ENCODE measurements around the gene TRIM52.

Gene TRIM52

DNA sequence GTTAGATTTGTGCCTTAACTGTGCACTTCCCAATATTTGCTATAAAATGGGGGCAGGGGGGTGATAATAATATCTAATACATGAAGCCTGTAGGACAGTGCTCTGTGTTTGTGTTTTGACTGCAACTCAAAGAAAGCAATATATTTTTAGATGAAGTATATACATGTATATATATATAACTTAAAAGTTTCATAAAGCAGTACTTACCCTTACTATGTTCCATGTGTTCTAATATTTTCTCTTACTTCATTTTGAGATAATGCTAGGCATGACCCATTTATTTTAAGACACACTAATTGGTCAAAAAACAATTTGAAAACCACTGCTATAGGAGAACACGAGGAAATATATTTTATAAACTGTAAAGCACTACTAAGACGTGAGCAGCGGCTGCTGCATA, 2.4 kb downstream of the TRIM52 start:
- DNase-seq (ENCODE audit: low read depth) = no peak

DNA sequence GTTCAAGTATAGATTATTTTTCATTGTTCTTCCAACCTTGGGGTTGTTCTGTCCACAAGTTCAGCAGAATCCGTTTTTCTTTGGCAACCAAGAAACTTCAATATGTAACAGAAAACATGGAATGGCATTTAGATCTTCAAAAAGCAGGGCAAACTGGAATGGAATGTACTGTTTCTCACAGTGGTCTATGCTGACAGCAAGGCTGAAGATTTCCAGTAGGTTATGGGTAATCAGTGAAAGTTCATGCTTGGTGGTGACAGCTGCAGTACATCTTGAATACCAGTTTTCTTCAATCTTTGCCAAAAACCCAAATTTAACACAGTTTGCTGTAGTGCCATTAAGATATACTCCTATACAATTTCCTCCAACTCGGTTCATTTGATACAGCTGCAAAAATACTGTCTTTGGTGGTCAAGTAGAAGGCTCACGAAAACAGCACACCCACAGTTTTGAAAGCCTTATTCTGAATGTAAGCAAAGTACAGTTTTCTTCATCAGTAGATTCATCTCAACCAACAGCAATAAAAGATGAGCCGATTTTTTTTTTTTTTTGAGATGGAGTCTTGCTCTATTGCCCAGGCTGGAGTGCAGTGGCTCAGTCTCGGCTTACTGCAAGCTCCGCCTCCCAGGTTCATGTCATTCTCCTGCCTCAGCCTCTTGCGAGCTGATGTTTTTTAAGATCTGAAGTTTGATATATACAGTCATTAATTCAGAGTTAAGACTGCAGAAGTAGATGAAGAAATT, 4.9 kb downstream of the TRIM52 start:
- no peak for DNase-seq (ENCODE audit: low read depth)

- DNase-seq (ENCODE audit: low read depth) = no peak
These were observed 5.7 kb downstream of the TRIM52 start for GRCh38 chr5:181255276-181255675.

- DNase-seq (ENCODE audit: low read depth) = no peak
These were observed 12.7 kb downstream of the TRIM52 start for GRCh38 chr5:181248277-181248676.

DNA sequence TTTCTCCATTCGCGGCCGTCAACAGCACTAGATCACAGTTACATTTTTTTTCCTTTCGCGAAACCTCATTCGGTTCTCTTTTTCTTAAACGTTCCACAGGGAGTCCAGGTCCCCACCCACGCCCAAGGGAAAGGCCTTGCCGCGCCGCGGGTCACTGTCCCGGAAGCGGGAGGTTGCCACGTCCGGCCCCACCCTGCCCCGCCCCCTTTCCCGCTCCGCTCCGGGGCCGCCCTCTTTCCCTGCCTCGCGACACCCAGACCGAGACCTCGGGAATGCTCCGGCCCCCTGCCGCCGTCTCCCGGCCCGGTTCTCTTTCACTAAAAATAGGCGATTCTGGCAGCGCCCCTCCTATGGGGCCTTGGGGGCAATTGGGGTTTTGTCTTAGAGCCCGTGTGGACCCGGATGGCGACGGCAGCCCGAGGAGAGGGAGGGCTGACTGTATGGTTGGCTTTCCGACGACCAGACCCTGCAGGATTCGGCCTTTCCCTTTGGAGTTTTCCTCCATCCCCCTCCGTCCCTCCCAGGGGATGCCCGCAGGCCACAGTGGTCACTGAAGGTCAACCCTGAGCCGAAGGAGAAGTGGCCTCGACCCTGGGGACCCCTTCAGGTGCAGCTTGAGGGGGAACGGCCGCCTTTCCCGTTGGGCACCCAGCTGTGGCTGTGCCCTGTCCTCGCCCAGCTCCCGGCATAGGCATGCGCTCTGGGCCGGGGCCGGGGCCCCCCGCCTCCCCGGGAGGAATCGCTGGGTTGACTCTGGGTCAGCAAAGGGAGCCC, 14.5 kb downstream of the TRIM52 start:
- peak; percentile 83 for DNase-seq (ENCODE audit: low read depth)

DNA sequence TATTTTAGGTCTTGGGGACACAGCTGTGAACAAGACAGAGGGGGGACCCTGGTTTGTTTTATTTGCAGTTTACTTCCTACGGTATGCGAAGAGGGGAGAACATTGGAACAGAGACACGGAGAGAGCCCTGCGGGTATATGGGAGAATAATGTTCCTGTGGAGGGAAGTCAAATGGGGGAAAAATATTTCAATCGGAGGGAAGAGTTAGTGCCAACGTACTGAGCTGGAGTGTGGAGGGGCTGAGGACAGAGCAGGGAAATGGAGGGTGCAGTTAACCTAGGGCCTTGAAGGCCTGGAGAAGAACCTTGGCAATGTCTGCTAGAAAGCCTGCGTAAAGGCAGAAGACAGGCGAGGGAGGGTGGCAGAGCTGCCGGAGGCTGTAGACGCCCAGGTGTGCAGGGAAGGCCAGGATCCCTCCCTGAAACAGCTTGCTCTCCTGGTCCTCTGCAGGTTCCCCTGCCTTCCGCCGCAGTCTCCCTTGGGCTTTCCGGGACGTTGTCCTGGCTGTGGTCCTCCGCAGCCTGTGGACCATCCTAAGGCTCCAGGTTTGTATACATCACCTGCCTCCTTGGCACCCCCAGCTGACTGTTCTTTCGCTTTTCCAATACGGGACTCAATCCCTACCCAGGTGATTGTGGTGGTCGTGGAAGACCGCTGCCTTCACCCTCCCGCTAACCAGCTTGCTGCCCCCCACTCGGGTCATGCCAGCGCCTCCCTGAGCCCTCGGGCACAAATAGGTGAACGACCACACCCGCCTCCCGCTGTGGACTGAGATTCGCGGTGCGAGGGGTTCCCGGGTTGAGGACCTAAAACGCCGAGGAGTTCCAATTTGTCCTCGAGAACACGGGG, 15.3 kb downstream of the TRIM52 start:
- DNase-seq (ENCODE audit: low read depth) = no peak

GRCh38 chr5:181243564-181244343, 17.2 kb downstream of the TRIM52 start, which contains the start of gene RACK1:
TSS of gene RACK1 (minus strand) at chr5:181243906. CDS start at chr5:181243800, 106 bp downstream.
- DNase-seq (ENCODE audit: low read depth) = peak; percentile 79

GRCh38 chr5:181243018-181243563, 17.9 kb downstream of the TRIM52 start:
- DNase-seq (ENCODE audit: low read depth) = no peak

GRCh38 chr5:181242031-181242451, 18.9 kb downstream of the TRIM52 start:
- no peak for DNase-seq (ENCODE audit: low read depth)

DNA sequence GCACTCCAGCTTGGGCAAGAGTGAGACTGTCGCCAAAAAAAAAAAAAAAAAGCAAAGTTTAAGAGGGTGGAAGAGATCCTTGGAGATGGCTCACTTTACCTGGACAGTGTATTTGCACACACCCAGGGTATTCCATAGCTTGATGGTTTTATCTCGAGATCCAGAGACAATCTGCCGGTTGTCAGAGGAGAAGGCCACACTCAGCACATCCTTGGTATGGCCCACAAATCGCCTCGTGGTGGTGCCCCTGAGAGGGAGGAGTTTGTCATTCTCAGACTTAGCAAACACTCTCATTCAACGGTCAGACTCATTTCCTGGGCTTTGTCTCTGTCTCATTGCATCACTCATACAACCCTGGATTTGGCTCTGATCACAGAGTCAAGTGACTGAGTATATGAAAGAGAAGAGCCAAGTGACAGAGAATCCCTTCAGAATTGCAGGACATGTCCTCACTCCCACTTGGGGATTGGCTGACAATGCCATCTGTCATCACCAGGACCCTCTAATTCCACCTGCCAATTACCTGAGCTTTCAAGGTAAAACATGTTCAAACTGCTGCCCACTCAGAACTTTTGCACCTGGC, 19.5 kb downstream of the TRIM52 start:
- DNase-seq (ENCODE audit: low read depth) = no peak

- no peak for DNase-seq (ENCODE audit: low read depth)
These were observed 21.8 kb downstream of the TRIM52 start for GRCh38 chr5:181239062-181239663.

- no peak for DNase-seq (ENCODE audit: low read depth)
These were observed 23.1 kb downstream of the TRIM52 start for GRCh38 chr5:181237729-181238385.

DNA sequence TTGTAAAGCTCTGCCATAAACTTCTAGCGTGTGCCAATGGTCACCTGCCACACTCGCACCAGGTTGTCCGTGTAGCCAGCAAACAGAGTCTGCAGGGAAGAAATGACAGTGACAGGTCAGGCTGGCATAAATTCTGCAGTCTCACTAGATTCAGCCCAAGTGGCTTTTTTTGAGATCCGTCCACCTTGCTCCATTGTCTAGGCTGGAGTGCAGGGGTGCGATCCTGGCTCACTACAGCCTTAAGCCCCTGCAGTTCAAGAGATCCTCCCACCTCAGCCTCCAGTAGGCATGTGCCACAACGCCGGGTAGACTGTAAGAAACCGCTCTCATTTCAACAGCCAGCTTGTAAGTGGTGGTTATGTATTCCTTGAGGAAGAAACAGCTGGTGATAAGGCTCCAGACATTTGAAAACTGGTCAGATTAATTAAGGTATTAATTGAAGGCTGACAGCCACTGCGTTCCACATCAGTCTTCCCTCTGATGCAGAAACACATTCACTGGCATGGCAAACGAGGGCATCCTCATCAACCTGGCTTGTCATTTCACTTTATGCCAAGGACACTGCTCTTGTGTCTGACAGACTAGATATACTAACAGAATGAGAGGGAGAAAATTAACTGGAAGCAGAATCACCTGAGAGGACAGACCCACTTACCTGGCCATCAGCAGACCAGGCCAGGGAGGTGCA, 23.8 kb downstream of the TRIM52 start:
- no peak for DNase-seq (ENCODE audit: low read depth)

DNA sequence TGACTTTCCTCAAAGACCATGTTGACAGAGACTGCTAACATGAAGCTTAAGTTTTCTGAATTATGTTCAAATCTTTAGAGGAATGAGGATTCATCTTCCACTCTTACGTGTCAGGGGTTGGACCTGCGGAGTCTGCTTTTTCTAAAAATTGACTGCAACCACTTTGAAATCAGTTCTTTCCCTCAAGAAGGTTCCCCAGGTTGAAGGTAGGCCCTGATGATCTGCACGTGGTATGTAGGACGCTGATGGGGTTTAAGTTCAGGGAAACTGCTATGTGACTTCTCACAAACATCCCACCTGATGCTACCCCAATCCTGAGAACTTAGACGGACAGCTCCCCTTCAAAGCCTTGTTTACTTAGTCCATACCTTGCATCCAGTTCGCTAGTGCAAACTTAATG, 24.5 kb downstream of the TRIM52 start:
- DNase-seq (ENCODE audit: low read depth) = no peak

GRCh38 chr5:181235689-181236366, 25.1 kb downstream of the TRIM52 start:
- no peak for DNase-seq (ENCODE audit: low read depth)

- DNase-seq (ENCODE audit: low read depth) = no peak
These were observed 25.6 kb downstream of the TRIM52 start for GRCh38 chr5:181235323-181235688.

DNA sequence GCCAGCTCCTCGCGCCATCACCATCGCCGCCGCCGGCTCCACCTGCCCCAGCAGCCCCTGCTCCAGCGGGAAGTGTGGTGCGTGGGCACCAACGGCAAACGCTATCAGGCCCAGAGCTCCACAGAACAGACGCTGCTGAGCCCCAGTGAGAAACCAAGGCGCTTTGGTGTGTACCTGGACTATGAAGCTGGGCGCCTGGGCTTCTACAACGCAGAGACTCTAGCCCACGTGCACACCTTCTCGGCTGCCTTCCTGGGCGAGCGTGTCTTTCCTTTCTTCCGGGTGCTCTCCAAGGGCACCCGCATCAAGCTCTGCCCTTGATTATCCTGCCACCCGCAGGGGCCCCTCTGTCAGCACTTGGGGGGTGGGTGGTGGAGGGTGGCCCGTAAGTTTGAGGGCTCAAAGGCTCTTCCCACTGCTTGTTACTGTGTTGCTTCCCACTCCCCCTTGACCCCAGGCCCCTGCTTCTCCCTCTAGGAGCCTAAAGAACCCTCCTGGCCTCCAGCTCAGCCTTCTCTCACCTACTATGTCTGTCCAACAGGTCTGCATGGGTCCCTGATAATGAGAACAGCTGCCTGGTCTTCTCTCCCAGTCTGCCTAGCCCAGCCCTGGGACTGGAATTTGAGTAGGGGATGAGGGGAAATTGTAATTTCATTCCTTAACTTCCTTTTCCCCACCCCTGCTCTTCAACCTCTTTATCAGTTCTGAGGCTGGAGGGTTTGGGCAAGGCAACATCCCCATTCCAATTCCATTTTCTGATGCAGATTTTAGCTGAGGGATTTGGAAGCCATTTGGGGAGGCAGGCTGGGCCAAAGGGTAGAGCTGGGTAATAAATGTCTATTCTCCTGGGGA, 26.3 kb downstream of the TRIM52 start:
- no peak for DNase-seq (ENCODE audit: low read depth)

Data from activated T-cell treated with anti-CD3 and anti-CD28 coated beads for 48 hours (primary cell).